Right lobe of liver (tissue), 4 donors: ENCODE measurements around the gene KLHDC10.

Source experiments
- CTCF ChIP-seq, 4 donors: fragments of 200-600 bp in 3 of 4; fragments of 450-650 bp in 1 of 4; IDR thresholded peaks; one replicate each; pipeline versions ENCODE4 v1.5.1 to v1.8.0; 2016 to 2022; ENCODE audit warnings: antibody characterized with exemption in 4 of 4, mild to moderate bottlenecking in 2 of 4
- POLR2A ChIP-seq: fragments of 450-650 bp; IDR thresholded peaks from one replicate; pipeline ENCODE4 v1.6.1; 2017; ENCODE audit warnings: antibody characterized with exemption, mild to moderate bottlenecking
- donor health status: DM: no; HTN: no; CAD: no.
- donor health status: DM: no; HTN: no; CAD: no.
- donor health status: DM: no; HTN: yes; CAD: no.

- no peak for TF ChIP-seq CTCF (IDR thresholded peaks at IDR 0.05)
- no peak for TF ChIP-seq POLR2A
These were observed 73.6 kb downstream of the KLHDC10 start for GRCh38 chr7:130143986-130144311.
